HepG2 (cell line): Measurements from ENCODE around the gene RUSC1. TPM values are rescaled to one million over a fixed set of nuclear protein-coding genes. Genes with fewer than 3 reads are reported as not detected.

ENCODE experiments used
- BCL6 ChIP-seq: IDR thresholded peaks from 2 replicates; pipeline ENCODE4 v1.6.1; 2016; ENCODE audit warnings: missing genetic modification reagents, missing compliant biosample characterization
- CREB1 ChIP-seq, 2 experiments: fragments of 450-650 bp in 1 of 2; IDR thresholded peaks; 2 replicates each; pipeline ENCODE4 v1.6.1; 2016 to 2017; ENCODE audit warnings: control low read depth in 1 of 2, mild to moderate bottlenecking in 1 of 2, missing compliant biosample characterization in 1 of 2, missing genetic modification characterization in 1 of 2
- CREM ChIP-seq, 2 experiments: sonication (generic) in 1 of 2; formaldehyde crosslinking in 1 of 2; IDR thresholded peaks; 2 replicates each; pipeline versions ENCODE4 v1.4.0 to v1.6.1; 2016 to 2020; ENCODE audit warnings: antibody characterized with exemption in 1 of 2, mild to moderate bottlenecking in 1 of 2, missing genetic modification reagents in 1 of 2
- ESRRA ChIP-seq: sonication (generic); formaldehyde crosslinking; IDR thresholded peaks from 2 replicates; pipeline ENCODE4 v1.5.1; 2020; ENCODE audit warnings: mild to moderate bottlenecking, low read depth, missing genetic modification reagents
- GABPA ChIP-seq, 2 experiments: IDR thresholded peaks; 2 replicates each; pipeline ENCODE4 v1.6.1; 2011 to 2016; ENCODE audit warnings: low read depth in 2 of 2, low read length in 1 of 2, missing biosample characterization in 1 of 2, missing genetic modification characterization in 1 of 2
- GATAD2A ChIP-seq: IDR thresholded peaks from 2 replicates; pipeline ENCODE4 v1.6.1; 2016
- IRX3 ChIP-seq: sonication (generic); formaldehyde crosslinking; IDR thresholded peaks from 2 replicates; pipeline ENCODE4 v1.8.1; 2023; ENCODE audit warnings: mild to moderate bottlenecking, low read depth, missing genetic modification reagents, borderline replicate concordance
- LCORL ChIP-seq, 2 experiments: fragments of 450-650 bp in 1 of 2; sonication (generic) in 1 of 2; formaldehyde crosslinking in 1 of 2; IDR thresholded peaks; 2 replicates each; pipeline versions ENCODE4 v1.5.0 to v1.6.1; 2017 to 2020; ENCODE audit warnings: antibody characterized with exemption in 1 of 2, missing genetic modification reagents in 1 of 2
- MTA1 ChIP-seq: sonication (generic); formaldehyde crosslinking; IDR thresholded peaks from 2 replicates; pipeline ENCODE4 v1.4.0; 2020; ENCODE audit warnings: missing genetic modification reagents, mild to moderate bottlenecking, borderline replicate concordance
- NFIB ChIP-seq: sonication (generic); formaldehyde crosslinking; IDR thresholded peaks from 2 replicates; pipeline ENCODE4 v1.9.0; 2021; ENCODE audit warnings: missing genetic modification reagents, mild to moderate bottlenecking, borderline replicate concordance
- TBX2 ChIP-seq: sonication (generic); formaldehyde crosslinking; IDR thresholded peaks from 2 replicates; pipeline ENCODE4 v1.5.0; 2020; ENCODE audit warnings: missing genetic modification reagents, mild to moderate bottlenecking, borderline replicate concordance
- ZNF264 ChIP-seq: sonication (generic); formaldehyde crosslinking; IDR thresholded peaks from 2 replicates; pipeline ENCODE4 v1.4.0; 2020; ENCODE audit warnings: missing genetic modification reagents
- ZNF772 ChIP-seq: sonication (generic); formaldehyde crosslinking; IDR thresholded peaks from 2 replicates; pipeline ENCODE4 v1.5.0; 2020; ENCODE audit warnings: mild to moderate bottlenecking, missing genetic modification reagents
- ZNF780A ChIP-seq: sonication (generic); formaldehyde crosslinking; IDR thresholded peaks from 2 replicates; pipeline ENCODE4 v1.8.0; 2022; ENCODE audit warnings: mild to moderate bottlenecking, missing genetic modification reagents, moderate library complexity
- polyA plus RNA-seq, 8 experiments: library from polyadenylated mRNA; depleted of rRNA in 3 of 8; stranded (reverse) in 7 of 8; unstranded in 1 of 8; fragments of >200 nt; fragmentation: Illumina TruSeq in 4 of 8; extraction: Trizol in 4 of 8; gene quantifications; 2 replicates each; pipeline versions ENCODE4 v1.2.1 to v1.2.3, GENCODE V29; 2011 to 2016; ENCODE audit warnings: low read depth in 4 of 8, missing spikeins in 1 of 8, mixed read lengths in 1 of 8; ENCODE audit not compliant: insufficient read depth in 1 of 8
- total RNA-seq, 5 experiments: library from RNA; depleted of rRNA; stranded (reverse); fragments of >200 nt; fragmentation: Illumina TruSeq; extraction: Trizol; gene quantifications; 2 replicates each; pipeline ENCODE4 v1.2.3, GENCODE V29; 2016; ENCODE audit warnings: low read depth in 1 of 5
- TF ChIP-seq, protein P1 (sequence below): sonication (generic); formaldehyde crosslinking; IDR thresholded peaks from 2 replicates; pipeline ENCODE4 v1.4.0; 2020; ENCODE audit warnings: missing genetic modification reagents
- TF ChIP-seq, protein P2 (sequence below): sonication (generic); formaldehyde crosslinking; IDR thresholded peaks from 2 replicates; pipeline ENCODE4 v1.5.0; 2020; ENCODE audit warnings: missing genetic modification reagents
- TF ChIP-seq, protein P3 (sequence below): sonication (generic); formaldehyde crosslinking; IDR thresholded peaks from 2 replicates; pipeline ENCODE4 v1.4.0; 2020; ENCODE audit warnings: missing genetic modification reagents, mild to moderate bottlenecking, borderline replicate concordance
- TF ChIP-seq, protein P4 (sequence below): fragments of 450-650 bp; IDR thresholded peaks from 2 replicates; pipeline ENCODE4 v1.6.1; 2016
- TF ChIP-seq, protein P5 (sequence below): sonication (generic); formaldehyde crosslinking; IDR thresholded peaks from 2 replicates; pipeline ENCODE4 v1.4.0; 2020; ENCODE audit warnings: missing genetic modification reagents
- TF ChIP-seq, protein P6 (sequence below): sonication (generic); formaldehyde crosslinking; IDR thresholded peaks from 2 replicates; pipeline ENCODE4 v1.4.0; 2020; ENCODE audit warnings: mild to moderate bottlenecking, missing genetic modification reagents

The RUSC1 gene
- total and polyA plus RNA-seq, 2 of the 13 experiments (the other 11 are each of a cell fraction or from before 2014, with no cell fraction given) = 18.7 to 20.4 TPM

DNA sequence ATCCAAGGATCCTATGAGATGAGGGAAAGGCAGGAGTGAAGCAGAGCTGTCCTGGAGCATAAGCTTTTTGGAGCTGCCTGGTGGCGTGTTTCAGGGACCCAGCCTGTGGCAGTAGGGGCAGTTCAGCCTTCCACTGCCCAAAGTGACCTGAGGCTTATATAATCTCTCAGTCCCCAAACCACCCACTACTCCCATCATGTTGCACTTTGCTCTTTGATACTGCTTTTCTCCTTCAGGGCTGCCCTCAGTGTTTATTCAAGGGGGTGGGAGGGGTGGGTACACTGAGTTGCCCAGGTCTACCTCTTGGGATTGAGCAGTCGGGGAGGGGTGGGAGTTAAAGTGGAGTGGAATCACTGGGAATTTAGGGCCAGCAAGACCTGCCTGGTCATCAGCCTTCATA lies 34.1 kb upstream of the RUSC1 start (continued):
- TF ChIP-seq, protein P1, sequence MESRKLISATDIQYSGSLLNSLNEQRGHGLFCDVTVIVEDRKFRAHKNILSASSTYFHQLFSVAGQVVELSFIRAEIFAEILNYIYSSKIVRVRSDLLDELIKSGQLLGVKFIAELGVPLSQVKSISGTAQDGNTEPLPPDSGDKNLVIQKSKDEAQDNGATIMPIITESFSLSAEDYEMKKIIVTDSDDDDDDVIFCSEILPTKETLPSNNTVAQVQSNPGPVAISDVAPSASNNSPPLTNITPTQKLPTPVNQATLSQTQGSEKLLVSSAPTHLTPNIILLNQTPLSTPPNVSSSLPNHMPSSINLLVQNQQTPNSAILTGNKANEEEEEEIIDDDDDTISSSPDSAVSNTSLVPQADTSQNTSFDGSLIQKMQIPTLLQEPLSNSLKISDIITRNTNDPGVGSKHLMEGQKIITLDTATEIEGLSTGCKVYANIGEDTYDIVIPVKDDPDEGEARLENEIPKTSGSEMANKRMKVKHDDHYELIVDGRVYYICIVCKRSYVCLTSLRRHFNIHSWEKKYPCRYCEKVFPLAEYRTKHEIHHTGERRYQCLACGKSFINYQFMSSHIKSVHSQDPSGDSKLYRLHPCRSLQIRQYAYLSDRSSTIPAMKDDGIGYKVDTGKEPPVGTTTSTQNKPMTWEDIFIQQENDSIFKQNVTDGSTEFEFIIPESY = no peak
- TF ChIP-seq, protein P2, sequence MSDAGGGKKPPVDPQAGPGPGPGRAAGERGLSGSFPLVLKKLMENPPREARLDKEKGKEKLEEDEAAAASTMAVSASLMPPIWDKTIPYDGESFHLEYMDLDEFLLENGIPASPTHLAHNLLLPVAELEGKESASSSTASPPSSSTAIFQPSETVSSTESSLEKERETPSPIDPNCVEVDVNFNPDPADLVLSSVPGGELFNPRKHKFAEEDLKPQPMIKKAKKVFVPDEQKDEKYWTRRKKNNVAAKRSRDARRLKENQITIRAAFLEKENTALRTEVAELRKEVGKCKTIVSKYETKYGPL (CRISPR knock-in tag) = peak; percentile 86
- no peak for TF ChIP-seq GABPA (IDR thresholded peaks at IDR 0.05; ENCODE audit: low read depth, low read length)
- no peak for TF ChIP-seq GABPA (CRISPR knock-in tag; IDR thresholded peaks at IDR 0.05; ENCODE audit: low read depth)
- no peak for TF ChIP-seq ZNF780A (CRISPR knock-in tag)
- peak; percentile 69 for TF ChIP-seq GATAD2A (CRISPR knock-in tag)
- TF ChIP-seq, protein P3, sequence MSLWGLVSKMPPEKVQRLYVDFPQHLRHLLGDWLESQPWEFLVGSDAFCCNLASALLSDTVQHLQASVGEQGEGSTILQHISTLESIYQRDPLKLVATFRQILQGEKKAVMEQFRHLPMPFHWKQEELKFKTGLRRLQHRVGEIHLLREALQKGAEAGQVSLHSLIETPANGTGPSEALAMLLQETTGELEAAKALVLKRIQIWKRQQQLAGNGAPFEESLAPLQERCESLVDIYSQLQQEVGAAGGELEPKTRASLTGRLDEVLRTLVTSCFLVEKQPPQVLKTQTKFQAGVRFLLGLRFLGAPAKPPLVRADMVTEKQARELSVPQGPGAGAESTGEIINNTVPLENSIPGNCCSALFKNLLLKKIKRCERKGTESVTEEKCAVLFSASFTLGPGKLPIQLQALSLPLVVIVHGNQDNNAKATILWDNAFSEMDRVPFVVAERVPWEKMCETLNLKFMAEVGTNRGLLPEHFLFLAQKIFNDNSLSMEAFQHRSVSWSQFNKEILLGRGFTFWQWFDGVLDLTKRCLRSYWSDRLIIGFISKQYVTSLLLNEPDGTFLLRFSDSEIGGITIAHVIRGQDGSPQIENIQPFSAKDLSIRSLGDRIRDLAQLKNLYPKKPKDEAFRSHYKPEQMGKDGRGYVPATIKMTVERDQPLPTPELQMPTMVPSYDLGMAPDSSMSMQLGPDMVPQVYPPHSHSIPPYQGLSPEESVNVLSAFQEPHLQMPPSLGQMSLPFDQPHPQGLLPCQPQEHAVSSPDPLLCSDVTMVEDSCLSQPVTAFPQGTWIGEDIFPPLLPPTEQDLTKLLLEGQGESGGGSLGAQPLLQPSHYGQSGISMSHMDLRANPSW = no peak
- TF ChIP-seq IRX3 (CRISPR knock-in tag) = no peak
- TF ChIP-seq TBX2 (CRISPR knock-in tag) = 0 out of 2 replicates have a peak, but pooled peaks have one; percentile 24
- TF ChIP-seq, protein P4, sequence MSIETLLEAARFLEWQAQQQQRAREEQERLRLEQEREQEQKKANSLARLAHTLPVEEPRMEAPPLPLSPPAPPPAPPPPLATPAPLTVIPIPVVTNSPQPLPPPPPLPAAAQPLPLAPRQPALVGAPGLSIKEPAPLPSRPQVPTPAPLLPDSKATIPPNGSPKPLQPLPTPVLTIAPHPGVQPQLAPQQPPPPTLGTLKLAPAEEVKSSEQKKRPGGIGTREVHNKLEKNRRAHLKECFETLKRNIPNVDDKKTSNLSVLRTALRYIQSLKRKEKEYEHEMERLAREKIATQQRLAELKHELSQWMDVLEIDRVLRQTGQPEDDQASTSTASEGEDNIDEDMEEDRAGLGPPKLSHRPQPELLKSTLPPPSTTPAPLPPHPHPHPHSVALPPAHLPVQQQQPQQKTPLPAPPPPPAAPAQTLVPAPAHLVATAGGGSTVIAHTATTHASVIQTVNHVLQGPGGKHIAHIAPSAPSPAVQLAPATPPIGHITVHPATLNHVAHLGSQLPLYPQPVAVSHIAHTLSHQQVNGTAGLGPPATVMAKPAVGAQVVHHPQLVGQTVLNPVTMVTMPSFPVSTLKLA = no peak
- no peak for TF ChIP-seq ZNF264
- TF ChIP-seq CREM (IDR thresholded peaks at IDR 0.05) = peak; percentile 44; the same call in 1 of the 2 replicates
- no peak for TF ChIP-seq CREM (CRISPR knock-in tag; IDR thresholded peaks at IDR 0.05)
- TF ChIP-seq ZNF772 (CRISPR knock-in tag) = 0 out of 2 replicates have a peak, but pooled peaks have one; percentile 21
- TF ChIP-seq BCL6 (CRISPR knock-in tag) = 0 out of 2 replicates have a peak, but pooled peaks have one; percentile 14
- TF ChIP-seq ESRRA = peak; percentile 42; the same call in 1 of the 2 replicates
- TF ChIP-seq, protein P5, sequence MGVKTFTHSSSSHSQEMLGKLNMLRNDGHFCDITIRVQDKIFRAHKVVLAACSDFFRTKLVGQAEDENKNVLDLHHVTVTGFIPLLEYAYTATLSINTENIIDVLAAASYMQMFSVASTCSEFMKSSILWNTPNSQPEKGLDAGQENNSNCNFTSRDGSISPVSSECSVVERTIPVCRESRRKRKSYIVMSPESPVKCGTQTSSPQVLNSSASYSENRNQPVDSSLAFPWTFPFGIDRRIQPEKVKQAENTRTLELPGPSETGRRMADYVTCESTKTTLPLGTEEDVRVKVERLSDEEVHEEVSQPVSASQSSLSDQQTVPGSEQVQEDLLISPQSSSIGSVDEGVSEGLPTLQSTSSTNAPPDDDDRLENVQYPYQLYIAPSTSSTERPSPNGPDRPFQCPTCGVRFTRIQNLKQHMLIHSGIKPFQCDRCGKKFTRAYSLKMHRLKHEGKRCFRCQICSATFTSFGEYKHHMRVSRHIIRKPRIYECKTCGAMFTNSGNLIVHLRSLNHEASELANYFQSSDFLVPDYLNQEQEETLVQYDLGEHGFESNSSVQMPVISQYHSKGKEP (CRISPR knock-in tag) = no peak
- no peak for TF ChIP-seq CREB1 (IDR thresholded peaks at IDR 0.05)
- TF ChIP-seq CREB1 (CRISPR knock-in tag; IDR thresholded peaks at IDR 0.05) = no peak
- no peak for TF ChIP-seq MTA1
- no peak for TF ChIP-seq LCORL (IDR thresholded peaks at IDR 0.05)
- peak; percentile 71 for TF ChIP-seq LCORL (CRISPR knock-in tag; IDR thresholded peaks at IDR 0.05)
- TF ChIP-seq, protein P6, sequence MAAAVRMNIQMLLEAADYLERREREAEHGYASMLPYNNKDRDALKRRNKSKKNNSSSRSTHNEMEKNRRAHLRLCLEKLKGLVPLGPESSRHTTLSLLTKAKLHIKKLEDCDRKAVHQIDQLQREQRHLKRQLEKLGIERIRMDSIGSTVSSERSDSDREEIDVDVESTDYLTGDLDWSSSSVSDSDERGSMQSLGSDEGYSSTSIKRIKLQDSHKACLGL = no peak
- no peak for TF ChIP-seq NFIB
